Stimulated activated CD8-positive, alpha-beta memory T cell treated with anti-CD3 and anti-CD28 coated beads, Interleukin-7, amount 100 ng/mL, for 4 hours (primary cell): ENCODE measurements around the gene MT1E.

Source experiments
- DNase-seq, 2 donors: peaks; one replicate each; pipeline ENCODE4 v3.0.0-alpha.2; 2020; ENCODE audit warnings: low read depth in 2 of 2

The MT1E gene

GRCh38 chr16:56626685-56627084 is 1.1 kb downstream of the MT1E start:
- DNase-seq, result no peak

- DNase-seq, result no peak
Measured at GRCh38 chr16:56628486-56629350, 3.1 kb downstream of the MT1E start.

GRCh38 chr16:56629531-56629930 is 4.0 kb downstream of the MT1E start:
- no peak for DNase-seq

- no peak for DNase-seq
Measured at GRCh38 chr16:56630134-56630533, 4.6 kb downstream of the MT1E start.

- DNase-seq, result no peak
Measured at GRCh38 chr16:56631197-56631596, 5.6 kb downstream of the MT1E start.

GRCh38 chr16:56631832-56632155 is 6.2 kb downstream of the MT1E start:
- no peak for DNase-seq

GRCh38 chr16:56632156-56632847 is 6.7 kb downstream of the MT1E start, which contains the start of gene MT1M:
Gene MT1M, plus strand, starts transcription at chr16:56632659. Its CDS starts 73 bp downstream, at chr16:56632732.
- no peak for DNase-seq

- DNase-seq, result no peak
Measured at GRCh38 chr16:56632848-56633365, 7.3 kb downstream of the MT1E start.

- no peak for DNase-seq
Measured at GRCh38 chr16:56633535-56633934, 8.0 kb downstream of the MT1E start.

- DNase-seq, result no peak
Measured at GRCh38 chr16:56634715-56635440, 9.3 kb downstream of the MT1E start.

GRCh38 chr16:56635441-56635967 is 9.9 kb downstream of the MT1E start:
- no peak for DNase-seq

GRCh38 chr16:56636616-56637413 is 11.2 kb downstream of the MT1E start:
- no peak for DNase-seq

GRCh38 chr16:56637814-56638750 is 12.5 kb downstream of the MT1E start, which contains the start of gene MT1A:
Gene MT1A, plus strand, starts transcription at chr16:56638666. Its CDS starts 73 bp downstream, at chr16:56638739.
- DNase-seq, result no peak

- DNase-seq, result no peak
Measured at GRCh38 chr16:56639045-56639444, 13.5 kb downstream of the MT1E start.

GRCh38 chr16:56640076-56640475 is 14.5 kb downstream of the MT1E start:
- DNase-seq, result no peak

- DNase-seq, result no peak
Measured at GRCh38 chr16:56641166-56641565, 15.6 kb downstream of the MT1E start.

GRCh38 chr16:56643080-56643778 is 17.6 kb downstream of the MT1E start:
- DNase-seq, result peak; percentile 42 to 73

- no peak for DNase-seq
Measured at GRCh38 chr16:56643833-56644232, 18.3 kb downstream of the MT1E start.

- no peak for DNase-seq
Measured at GRCh38 chr16:56645311-56645710, 19.7 kb downstream of the MT1E start.
